T-helper 2 cell treated with Interferon-gamma antibody and Interleukin-4, amounts not matched to agents 5 μg/mL and 100 μg/mL, for 36 hours (primary cell): ENCODE measurements around the gene GLDC.

Experiments
- DNase-seq: peaks from one replicate; pipeline ENCODE4 v3.0.0; 2021; ENCODE audit warnings: low spot score
- H3K27ac Mint-ChIP-seq: one replicate; pipeline ENCODE4 v1.8.0; 2021; ENCODE audit warnings: mild to moderate bottlenecking, mixed read lengths
- H3K27me3 Mint-ChIP-seq: one replicate; pipeline ENCODE4 v1.8.0; 2021; ENCODE audit warnings: low read depth, mixed read lengths
- H3K36me3 Mint-ChIP-seq: one replicate; pipeline ENCODE4 v1.8.0; 2021; ENCODE audit warnings: low read depth, mixed read lengths
- H3K4me1 Mint-ChIP-seq: one replicate; pipeline ENCODE4 v1.8.0; 2021; ENCODE audit warnings: low read depth, mixed read lengths
- H3K4me3 Mint-ChIP-seq: one replicate; pipeline ENCODE4 v1.8.0; 2022; ENCODE audit warnings: mild to moderate bottlenecking, moderate library complexity, mixed read lengths
- H3K9me3 Mint-ChIP-seq: one replicate; pipeline ENCODE4 v1.8.0; 2021; ENCODE audit warnings: mixed read lengths

The GLDC gene

GRCh38 chr9:6512085-6512657 is 133.4 kb downstream of the GLDC start:
- Mint-ChIP-seq H3K9me3 (no peaks in the 10 kb centered on the region), H3K4me1 (no peaks in the 10 kb centered on the region), H3K4me3 (no peak overlapping the region), H3K27ac (no peak overlapping the region), H3K27me3 (no peaks in the 10 kb centered on the region), H3K36me3 (peaks cover 25% of the 10 kb centered on the region)
- DNase-seq = no peak

- Mint-ChIP-seq H3K4me1 (no peaks in the 10 kb centered on the region), H3K4me3 (no peak overlapping the region), H3K9me3 (no peaks in the 10 kb centered on the region), H3K36me3 (peaks cover 51% of the 10 kb centered on the region), H3K27me3 (no peaks in the 10 kb centered on the region), H3K27ac (no peak overlapping the region)
- no peak for DNase-seq
Observed at GRCh38 chr9:6506571-6506970, 139.0 kb downstream of the GLDC start.

- Mint-ChIP-seq H3K4me3 (no peak overlapping the region), H3K27me3 (no peaks in the 10 kb centered on the region)
- DNase-seq = no peak
Observed at GRCh38 chr9:6502399-6502798, 143.1 kb downstream of the GLDC start.

GRCh38 chr9:6501526-6502210 is 143.9 kb downstream of the GLDC start:
- H3K4me3 Mint-ChIP-seq = no peak overlapping the region
- no peaks in the 10 kb centered on the region for H3K9me3 Mint-ChIP-seq
- H3K27me3 Mint-ChIP-seq = no peaks in the 10 kb centered on the region
- H3K27ac Mint-ChIP-seq = no peak overlapping the region
- no peaks in the 10 kb centered on the region for H3K4me1 Mint-ChIP-seq
- no peak for DNase-seq
- peaks cover 56% of the 10 kb centered on the region for H3K36me3 Mint-ChIP-seq

More at GRCh38 chr9:6502399-6502798, 143.1 kb downstream of the GLDC start:
- Mint-ChIP-seq H3K36me3 (peaks cover 53% of the 10 kb centered on the region), H3K4me1 (no peaks in the 10 kb centered on the region), H3K9me3 (no peaks in the 10 kb centered on the region), H3K27ac (peak overlapping the region; percentile 9)

GRCh38 chr9:6498982-6499381 is 146.5 kb downstream of the GLDC start:
- Mint-ChIP-seq H3K9me3 (no peaks in the 10 kb centered on the region), H3K4me1 (no peaks in the 10 kb centered on the region), H3K36me3 (peaks cover 40% of the 10 kb centered on the region), H3K27me3 (no peaks in the 10 kb centered on the region), H3K4me3 (no peak overlapping the region), H3K27ac (no peak overlapping the region)
- no peak for DNase-seq

GRCh38 chr9:6495466-6495865 is 150.1 kb downstream of the GLDC start:
- peaks cover 7% of the 10 kb centered on the region for H3K4me1 Mint-ChIP-seq
- peaks cover 46% of the 10 kb centered on the region for H3K36me3 Mint-ChIP-seq
- no peak overlapping the region for H3K27ac Mint-ChIP-seq

GRCh38 chr9:6490863-6491262 is 154.7 kb downstream of the GLDC start:
- H3K27ac Mint-ChIP-seq = no peak overlapping the region
- H3K4me3 Mint-ChIP-seq = no peak overlapping the region
- H3K9me3 Mint-ChIP-seq = no peaks in the 10 kb centered on the region
- H3K36me3 Mint-ChIP-seq = peaks cover 44% of the 10 kb centered on the region
- peaks cover 9% of the 10 kb centered on the region for H3K4me1 Mint-ChIP-seq
- no peaks in the 10 kb centered on the region for H3K27me3 Mint-ChIP-seq
- DNase-seq = no peak

More at GRCh38 chr9:6495466-6495865, 150.1 kb downstream of the GLDC start:
- Mint-ChIP-seq H3K4me3 (no peak overlapping the region), H3K27me3 (no peaks in the 10 kb centered on the region), H3K9me3 (no peaks in the 10 kb centered on the region)
- DNase-seq = no peak

- Mint-ChIP-seq H3K9me3 (no peaks in the 10 kb centered on the region), H3K4me1 (peaks cover 9% of the 10 kb centered on the region), H3K36me3 (peaks cover 44% of the 10 kb centered on the region), H3K27ac (no peak overlapping the region), H3K4me3 (no peak overlapping the region), H3K27me3 (no peaks in the 10 kb centered on the region)
- no peak for DNase-seq
Observed at GRCh38 chr9:6489099-6489498, 156.4 kb downstream of the GLDC start.

GRCh38 chr9:6488395-6488794 is 157.1 kb downstream of the GLDC start:
- Mint-ChIP-seq H3K36me3 (peaks cover 43% of the 10 kb centered on the region), H3K27ac (no peak overlapping the region), H3K27me3 (no peaks in the 10 kb centered on the region), H3K9me3 (no peaks in the 10 kb centered on the region), H3K4me3 (no peak overlapping the region), H3K4me1 (peaks cover 7% of the 10 kb centered on the region)
- no peak for DNase-seq

- no peak overlapping the region for H3K27ac Mint-ChIP-seq
Observed at GRCh38 chr9:6484210-6484609, 161.3 kb downstream of the GLDC start.

More at GRCh38 chr9:6484210-6484609, 161.3 kb downstream of the GLDC start:
- peaks cover 32% of the 10 kb centered on the region for H3K36me3 Mint-ChIP-seq
- no peaks in the 10 kb centered on the region for H3K27me3 Mint-ChIP-seq
- no peak overlapping the region for H3K4me3 Mint-ChIP-seq
- no peaks in the 10 kb centered on the region for H3K9me3 Mint-ChIP-seq
- H3K4me1 Mint-ChIP-seq = peaks cover 2% of the 10 kb centered on the region
- no peak for DNase-seq
